Measurements from ENCODE around the gene GNG8. TPM values are rescaled to one million over a fixed set of nuclear protein-coding genes. Genes with fewer than 3 reads are reported as not detected.
A peak's percentile ranks its signal among the peaks of the same experiment; 100 is the strongest.

The GNG8 gene
- total RNA-seq (2021; ENCODE audit: unreplicated experiment) = not detected
- polyA plus RNA-seq (2012; ENCODE audit: insufficient read length) = not detected
- Bru-seq, nascent RNA = not detected
- BruChase-seq, experiment 1, labeled RNA remaining after a 2-hour chase = percentile 23 among the genes with signal in this experiment
- BruChase-seq, experiment 2, labeled RNA remaining after a 6-hour chase = not detected
- long read RNA-seq = 0 reads

DNA sequence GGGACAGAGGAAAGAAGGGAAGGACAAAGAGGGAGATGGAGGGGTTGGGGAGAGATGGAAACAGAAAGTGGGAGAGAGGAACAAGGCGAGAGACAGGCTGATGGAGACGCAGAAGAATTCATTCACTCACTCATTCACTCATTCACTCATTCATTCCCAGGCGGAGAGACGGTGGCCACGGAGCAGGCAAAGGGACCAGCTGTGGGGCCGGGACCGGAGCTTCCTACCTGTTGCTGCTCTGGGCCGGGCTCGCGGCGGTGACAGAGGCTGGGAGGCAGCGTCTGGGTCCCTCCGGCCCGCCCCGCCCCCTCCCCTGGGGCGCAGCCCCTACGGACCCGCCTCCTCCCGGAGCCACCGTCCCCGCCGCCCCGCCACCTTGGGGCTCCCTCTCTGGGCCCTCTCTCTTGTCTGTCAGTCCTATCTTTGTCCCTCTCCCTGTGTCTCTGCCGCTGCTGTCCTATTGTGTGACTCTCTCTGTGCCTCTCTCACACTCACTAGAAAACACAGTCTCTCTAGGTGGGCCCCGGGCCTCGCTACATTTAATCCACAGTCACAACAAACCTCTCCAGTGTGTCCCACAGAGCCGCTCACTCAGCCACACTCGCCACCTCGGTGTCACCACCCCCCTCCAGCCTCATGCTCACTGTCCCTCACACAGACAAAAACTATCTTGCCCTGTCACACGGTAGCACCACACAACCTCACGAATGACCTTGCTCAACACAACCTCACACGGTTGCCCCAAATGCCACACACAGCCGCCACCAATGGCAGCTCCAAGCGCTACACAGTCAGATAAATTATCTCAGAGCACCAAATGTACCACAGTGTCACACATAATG, at the start of gene GNG8:
TSS of gene GNG8 (minus strand) at position 283 of the 842 bp plus-strand sequence. CDS start 1,520 bp downstream, outside the sequence.
- no peak for DNase-seq (ENCODE audit: low read depth, low spot score)
- H3K27ac ChIP-seq (ENCODE audit: low read length) = no peak within 1 kb of the TSS
- in situ Hi-C loops (cut with HindIII; ENCODE audit: low pct_unique_long_range_greater_than_20kb, low sequenced_read_pairs) (no loop called here), intact Hi-C loops (cut with micrococcal nuclease; ENCODE audit: unreplicated experiment) (no loop called here)
- H3K4me1 ChIP-seq (ENCODE audit: control insufficient read depth, insufficient read depth, low read length) = no peaks in the 10 kb centered on the region; the same call in 1 of the 2 replicates
- peak within 1 kb of the TSS in 1 of 2 experiments; percentile 26; a peak in 1 of 4 replicates for H3K4me3 ChIP-seq (ENCODE audit: low read depth in 2 of 2, low read length in 2 of 2)
- CTCF ChIA-PET = interaction anchor here (1.0 kb wide), 1 partner anchor 22 kb away, joined by 3 read pairs; no protein-coding TSS in a partner anchor
- TF ChIP-seq, protein P1, sequence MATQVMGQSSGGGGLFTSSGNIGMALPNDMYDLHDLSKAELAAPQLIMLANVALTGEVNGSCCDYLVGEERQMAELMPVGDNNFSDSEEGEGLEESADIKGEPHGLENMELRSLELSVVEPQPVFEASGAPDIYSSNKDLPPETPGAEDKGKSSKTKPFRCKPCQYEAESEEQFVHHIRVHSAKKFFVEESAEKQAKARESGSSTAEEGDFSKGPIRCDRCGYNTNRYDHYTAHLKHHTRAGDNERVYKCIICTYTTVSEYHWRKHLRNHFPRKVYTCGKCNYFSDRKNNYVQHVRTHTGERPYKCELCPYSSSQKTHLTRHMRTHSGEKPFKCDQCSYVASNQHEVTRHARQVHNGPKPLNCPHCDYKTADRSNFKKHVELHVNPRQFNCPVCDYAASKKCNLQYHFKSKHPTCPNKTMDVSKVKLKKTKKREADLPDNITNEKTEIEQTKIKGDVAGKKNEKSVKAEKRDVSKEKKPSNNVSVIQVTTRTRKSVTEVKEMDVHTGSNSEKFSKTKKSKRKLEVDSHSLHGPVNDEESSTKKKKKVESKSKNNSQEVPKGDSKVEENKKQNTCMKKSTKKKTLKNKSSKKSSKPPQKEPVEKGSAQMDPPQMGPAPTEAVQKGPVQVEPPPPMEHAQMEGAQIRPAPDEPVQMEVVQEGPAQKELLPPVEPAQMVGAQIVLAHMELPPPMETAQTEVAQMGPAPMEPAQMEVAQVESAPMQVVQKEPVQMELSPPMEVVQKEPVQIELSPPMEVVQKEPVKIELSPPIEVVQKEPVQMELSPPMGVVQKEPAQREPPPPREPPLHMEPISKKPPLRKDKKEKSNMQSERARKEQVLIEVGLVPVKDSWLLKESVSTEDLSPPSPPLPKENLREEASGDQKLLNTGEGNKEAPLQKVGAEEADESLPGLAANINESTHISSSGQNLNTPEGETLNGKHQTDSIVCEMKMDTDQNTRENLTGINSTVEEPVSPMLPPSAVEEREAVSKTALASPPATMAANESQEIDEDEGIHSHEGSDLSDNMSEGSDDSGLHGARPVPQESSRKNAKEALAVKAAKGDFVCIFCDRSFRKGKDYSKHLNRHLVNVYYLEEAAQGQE (IDR thresholded peaks at IDR 0.05; ENCODE audit: insufficient read depth in 1 of 2, low read depth in 2 of 2, low read length in 1 of 2) = no peak
- no peak for TF ChIP-seq TCF7L2 (IDR thresholded peaks at IDR 0.05; ENCODE audit: low read depth, low read length)
- no peak for TF ChIP-seq CTCF (IDR thresholded peaks at IDR 0.05)
- no peak for TF ChIP-seq SIN3A (IDR thresholded peaks at IDR 0.05; ENCODE audit: borderline replicate concordance, insufficient read depth, low read depth, low read length)
- TF ChIP-seq POLR2AphosphoS5 (IDR thresholded peaks at IDR 0.05; ENCODE audit: low read depth, low read length) = no peak
- POLR2A ChIA-PET = no interaction called here
- ATAC-seq = no peak
- H3K9me3 ChIP-seq (ENCODE audit: control insufficient read depth, insufficient read depth, low read depth, low read length) = no peaks in the 10 kb centered on the region
- BruUV-seq (replicated peaks) = no TSS peak
- no peaks in the 10 kb centered on the region for H3K36me3 ChIP-seq (ENCODE audit: control insufficient read depth, insufficient read depth, low read length)
- no peaks in the 10 kb centered on the region for H3K27me3 ChIP-seq (ENCODE audit: control insufficient read depth, insufficient read depth, low read length)

DNA sequence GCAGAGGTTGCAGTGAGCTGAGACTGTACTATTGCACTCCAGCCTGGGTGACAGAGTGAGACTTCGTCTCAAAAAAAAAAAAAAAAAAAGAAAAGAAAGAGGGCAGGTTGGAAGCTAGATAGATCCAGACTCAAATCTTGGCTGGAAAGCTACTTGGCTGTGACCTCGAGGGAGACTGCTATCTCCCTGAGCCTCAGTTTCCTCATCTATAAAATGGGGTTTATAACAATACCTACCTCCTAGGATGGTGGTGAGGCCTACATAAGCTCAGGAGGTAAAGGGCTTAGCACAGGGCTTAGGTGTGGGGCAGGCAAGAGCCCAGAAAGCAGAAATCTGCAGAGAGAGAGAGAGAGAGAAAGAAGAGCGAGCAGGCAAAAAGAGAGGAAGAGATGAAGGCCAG, 49.2 kb upstream of the GNG8 start:
- in situ Hi-C loops (cut with HindIII; ENCODE audit: low pct_unique_long_range_greater_than_20kb, low sequenced_read_pairs) = no loop called here
- CTCF ChIA-PET = interaction anchor here (0.6 kb wide), 1 partner anchor 90 kb away, joined by 3 read pairs; no protein-coding TSS in a partner anchor

More for the DNA sequence above, 49.2 kb upstream of the GNG8 start:
- intact Hi-C loops (cut with micrococcal nuclease; ENCODE audit: unreplicated experiment) = no loop called here
- no peak overlapping the region for H3K4me3 ChIP-seq (ENCODE audit: low read depth in 2 of 2, low read length in 2 of 2)
- no peaks in the 10 kb centered on the region for H3K4me1 ChIP-seq (ENCODE audit: control insufficient read depth, insufficient read depth, low read length)
- TF ChIP-seq POLR2AphosphoS5 (IDR thresholded peaks at IDR 0.05; ENCODE audit: low read depth, low read length) = no peak
- no peak for TF ChIP-seq TCF7L2 (IDR thresholded peaks at IDR 0.05; ENCODE audit: low read depth, low read length)
- no peak for TF ChIP-seq CTCF (IDR thresholded peaks at IDR 0.05)
- TF ChIP-seq SIN3A (IDR thresholded peaks at IDR 0.05; ENCODE audit: borderline replicate concordance, insufficient read depth, low read depth, low read length) = no peak
- TF ChIP-seq, protein P1 (IDR thresholded peaks at IDR 0.05; ENCODE audit: insufficient read depth in 1 of 2, low read depth in 2 of 2, low read length in 1 of 2) = no peak
- POLR2A ChIA-PET = no interaction called here
- no TSS peak for BruUV-seq (replicated peaks)
- H3K36me3 ChIP-seq (ENCODE audit: control insufficient read depth, insufficient read depth, low read length) = 0 out of 2 replicates have a peak, but pooled peaks cover 3% of the 10 kb centered on the region
- H3K9me3 ChIP-seq (ENCODE audit: control insufficient read depth, insufficient read depth, low read depth, low read length) = no peaks in the 10 kb centered on the region
- ATAC-seq (no peak), DNase-seq (ENCODE audit: low read depth, low spot score) (no peak)
- H3K27ac ChIP-seq (ENCODE audit: low read length) = no peak overlapping the region
- no peaks in the 10 kb centered on the region for H3K27me3 ChIP-seq (ENCODE audit: control insufficient read depth, insufficient read depth, low read length)
